Measurements from ENCODE around the gene SH3RF1. TPM values are rescaled to one million over a fixed set of nuclear protein-coding genes. Genes with fewer than 3 reads are reported as not detected.
A peak's percentile ranks its signal among the peaks of the same experiment; 100 is the strongest.

The SH3RF1 gene
- total and polyA plus RNA-seq, 2 of the 8 experiments (the other 6 are each of a cell fraction or from before 2014, with no cell fraction given): 6.9 to 15.1 TPM

GRCh38 chr4:169208516-169208915, 62.2 kb downstream of the SH3RF1 start:
- Histone ChIP-seq H3K4me3 (ENCODE audit: extremely low read depth in 1 of 4, insufficient read depth in 2 of 4, low read depth in 3 of 4, low read length in 4 of 4) (no peak overlapping the region), H2BK15ac (ENCODE audit: low read length) (0 out of 2 replicates have a peak overlapping the region, but pooled peaks have one; percentile 47), H4K8ac (ENCODE audit: extremely low read depth, insufficient read depth, low read length) (no peak overlapping the region), H3K4me2 (ENCODE audit: insufficient read depth in 1 of 2, low read depth in 2 of 2, low read length in 2 of 2) (0 out of 4 replicates have a peak overlapping the region, but pooled peaks of 1 of the 2 experiments have one; percentile 5), H2AK5ac (ENCODE audit: low read depth, low read length) (no peak overlapping the region), H3K56ac (replicated peaks; ENCODE audit: insufficient read length, low read depth, low read length) (no peak overlapping the region), H3K4ac (replicated peaks; ENCODE audit: insufficient read length, low read depth, low read length) (no peak overlapping the region), H3K23me2 (ENCODE audit: low read depth, low read length) (no peaks in the 10 kb centered on the region), H3K79me2 (ENCODE audit: control insufficient read depth in 1 of 2, insufficient read depth in 2 of 2, low read length in 2 of 2) (peaks cover 0 to 8% of the 10 kb centered on the region in 2 experiments; a peak in 1 of 4 replicates), H3K36me3 (ENCODE audit: control insufficient read depth in 2 of 4, insufficient read depth in 4 of 4, low read length in 3 of 4) (no peaks in the 10 kb centered on the region), H3K9me3 (ENCODE audit: insufficient read depth in 2 of 2, low read depth in 1 of 2, low read length in 1 of 2) (no peaks in the 10 kb centered on the region), H4K20me1 (replicated peaks in 1 of 2; ENCODE audit: control insufficient read depth in 1 of 2, insufficient read depth in 2 of 2, low read length in 2 of 2) (no peaks in the 10 kb centered on the region), H3K14ac (ENCODE audit: insufficient read length) (no peak overlapping the region), H3K18ac (ENCODE audit: extremely low read depth, low read length) (no peak overlapping the region), H2BK5ac (ENCODE audit: low read depth, low read length) (no peak overlapping the region), H4K91ac (replicated peaks; ENCODE audit: insufficient read length, low read length) (no peak overlapping the region), H2BK120ac (replicated peaks; ENCODE audit: low read depth, low read length) (no peak overlapping the region), H3K9ac (replicated peaks in 1 of 4; ENCODE audit: extremely low read depth in 1 of 4, low read depth in 3 of 4, low read length in 3 of 4) (no peak overlapping the region), H2AFZ (ENCODE audit: low read length) (no peak overlapping the region), H2BK12ac (ENCODE audit: low read depth, low read length) (no peak overlapping the region), H3K23ac (ENCODE audit: insufficient read length) (no peak overlapping the region), H3K27ac (ENCODE audit: low read depth, low read length) (no peak overlapping the region), H3K27me3 (replicated peaks in 1 of 4; ENCODE audit: control insufficient read depth in 3 of 4, extremely low read depth in 1 of 4, insufficient read depth in 3 of 4, low read length in 3 of 4) (no peaks in the 10 kb centered on the region), H3K4me1 (replicated peaks in 1 of 4; ENCODE audit: control insufficient read depth in 3 of 4, insufficient read depth in 4 of 4, low read length in 3 of 4) (peaks cover 2 to 7% (median 4%) of the 10 kb centered on the region in 4 experiments; a peak in 6 of 7 replicates), H3K79me1 (ENCODE audit: low read depth, low read length) (no peaks in the 10 kb centered on the region), H2BK20ac (ENCODE audit: low read length) (no peak overlapping the region), H4K5ac (ENCODE audit: insufficient read length, low read depth, low read length) (no peak overlapping the region)
- ChIA-PET CTCF (ENCODE audit: partially characterized antibody) (interaction anchor here (0.7 kb wide), 1 partner anchor 79 kb away, joined by 3 read pairs; no protein-coding TSS in a partner anchor), POLR2A (ENCODE audit: partially characterized antibody) (no interaction called here)
- WGBS, 2 experiments (ENCODE audit: extremely low coverage in 1 of 2, insufficient coverage in 1 of 2, insufficient read length in 1 of 2, insufficient replicate concordance in 2 of 2, low coverage in 1 of 2, low lambda C conversion rate in 2 of 2, missing lambda C conversion rate in 1 of 2): 85% methylated on average over 1 of the region's 1 CpG; no CpG with 5 or more reads in 1 of the 2 experiments
- DNase-seq (ENCODE audit: low read depth in 1 of 2, low spot score in 2 of 2) (no peak), FAIRE-seq (no peak)
- TF ChIP-seq ATF2 (IDR thresholded peaks at IDR 0.05; ENCODE audit: low read length): no peak
- TF ChIP-seq GTF2F1 (IDR thresholded peaks at IDR 0.05; ENCODE audit: borderline replicate concordance, low read depth, low read length): no peak
- no peak for TF ChIP-seq MAFK (IDR thresholded peaks at IDR 0.05; ENCODE audit: low read depth, low read length)
- TF ChIP-seq E2F6 (IDR thresholded peaks at IDR 0.05): no peak
- no peak for TF ChIP-seq SIRT6 (IDR thresholded peaks at IDR 0.05; ENCODE audit: low read length)
- TF ChIP-seq KDM5A (IDR thresholded peaks at IDR 0.05; ENCODE audit: low read length): no peak
- no peak for TF ChIP-seq SRF (IDR thresholded peaks at IDR 0.05; ENCODE audit: low read depth, low read length)
- TF ChIP-seq EGR1 (IDR thresholded peaks at IDR 0.05; ENCODE audit: borderline replicate concordance, low read depth, low read length): no peak
- TF ChIP-seq ZNF274 (IDR thresholded peaks at IDR 0.05; ENCODE audit: borderline replicate concordance, extremely low read depth, low read length): no peak
- TF ChIP-seq CHD1 (IDR thresholded peaks at IDR 0.05; ENCODE audit: low read depth, low read length): no peak
- no peak for TF ChIP-seq KDM1A (IDR thresholded peaks at IDR 0.05; ENCODE audit: borderline replicate concordance, low read length)
- no peak for TF ChIP-seq POU5F1 (IDR thresholded peaks at IDR 0.05; ENCODE audit: low read depth, low read length)
